DND-41 (cell line): ENCODE data around the gene CARHSP1.

Experiments used
- ATAC-seq: fragments of 200-7000 bp; cut with Tn5 transposase; 3 replicates; pipeline ENCODE4 v1.9.1; 2021; ENCODE audit warnings: low read depth; ENCODE audit not compliant: insufficient read depth
- DNase-seq: peaks from one replicate; pipeline ENCODE4 v3.0.0-alpha.2; 2020
- H2AFZ ChIP-seq: 2 replicates; pipeline ENCODE4 v1.6.0; 2012; ENCODE audit warnings: low read depth, low read length
- H3K27ac ChIP-seq: 2 replicates; pipeline ENCODE4 v1.5.1; 2012; ENCODE audit warnings: low read length, inconsistent platforms
- H3K27me3 ChIP-seq: fragments of 200-600 bp; sonication (generic); 2 replicates; pipeline ENCODE4 v1.6.0; 2012; ENCODE audit warnings: low read length, mild to moderate bottlenecking, inconsistent platforms; ENCODE audit not compliant: insufficient read depth, poor library complexity
- H3K36me3 ChIP-seq: 2 replicates; pipeline ENCODE4 v1.5.1; 2012; ENCODE audit warnings: low read length, inconsistent platforms; ENCODE audit not compliant: insufficient read depth
- H3K4me1 ChIP-seq: 2 replicates; pipeline ENCODE4 v1.5.1; 2012; ENCODE audit warnings: mild to moderate bottlenecking, low read length; ENCODE audit not compliant: insufficient read depth
- H3K4me2 ChIP-seq: 2 replicates; pipeline ENCODE4 v1.6.0; 2012; ENCODE audit warnings: mild to moderate bottlenecking, moderate library complexity, low read length, inconsistent platforms; ENCODE audit not compliant: insufficient read depth
- H3K4me3 ChIP-seq, 2 experiments: fragments of 200-600 bp in 1 of 2; shearing (Covaris generic) in 1 of 2; 2 replicates each; pipeline ENCODE4 v1.5.1; 2012 to 2016; ENCODE audit warnings: inconsistent platforms in 2 of 2, low read length in 2 of 2, mild to moderate bottlenecking in 2 of 2, low read depth in 1 of 2, moderate library complexity in 1 of 2
- H3K79me2 ChIP-seq: 2 replicates; pipeline ENCODE4 v1.6.0; 2012; ENCODE audit warnings: low read length, inconsistent platforms; ENCODE audit not compliant: insufficient read depth
- H3K9ac ChIP-seq: 2 replicates; pipeline ENCODE4 v1.6.0; 2012; ENCODE audit warnings: low read depth, mild to moderate bottlenecking, inconsistent platforms, low read length, moderate library complexity
- H3K9me3 ChIP-seq: 2 replicates; pipeline ENCODE4 v1.5.1; 2012; ENCODE audit warnings: low read length, moderate library complexity, mild to moderate bottlenecking, inconsistent platforms; ENCODE audit not compliant: insufficient read depth, severe bottlenecking
- H4K20me1 ChIP-seq: 2 replicates; pipeline ENCODE4 v1.6.0; 2012; ENCODE audit warnings: low read length; ENCODE audit not compliant: insufficient read depth
- CTCF ChIP-seq: IDR thresholded peaks from 2 replicates; pipeline ENCODE4 v1.5.1; 2012; ENCODE audit warnings: borderline replicate concordance, low read length, moderate library complexity, mild to moderate bottlenecking; ENCODE audit not compliant: poor library complexity, severe bottlenecking; ENCODE audit errors: extremely low read depth
- EZH2 ChIP-seq: IDR thresholded peaks from 3 replicates; pipeline ENCODE4 v1.6.1; 2012; ENCODE audit warnings: borderline replicate concordance, low read depth, mild to moderate bottlenecking, moderate library complexity, low read length, inconsistent platforms; ENCODE audit not compliant: severe bottlenecking

Gene CARHSP1

DNA sequence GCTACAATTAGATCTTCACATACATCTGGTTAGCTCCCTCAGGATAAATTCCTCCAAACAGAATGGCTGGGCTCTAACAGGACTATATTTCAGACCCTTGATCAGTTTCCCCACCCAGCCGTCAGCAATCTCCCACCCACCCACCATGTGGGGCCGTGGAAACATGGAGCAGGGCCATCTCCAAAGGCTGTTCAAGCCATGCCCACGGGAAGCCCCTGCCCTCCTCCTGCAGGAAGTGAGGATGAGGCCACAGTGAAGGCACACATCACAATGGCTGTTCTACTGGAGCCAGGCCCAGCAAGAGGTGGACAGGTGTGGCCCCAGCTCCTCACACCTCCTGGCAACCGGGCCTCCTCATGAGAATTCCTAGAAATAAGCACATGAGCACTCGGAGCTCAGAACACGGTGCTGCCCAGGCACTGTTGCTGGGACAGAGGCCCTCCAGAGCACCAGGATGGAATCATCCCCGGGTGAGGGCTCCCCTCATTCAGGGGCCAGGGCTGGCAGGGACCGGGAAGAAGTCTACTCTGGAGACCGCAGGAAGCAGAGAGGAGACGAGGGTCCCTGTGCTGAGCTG lies 13.3 kb upstream of the CARHSP1 start, which contains the start of gene LITAFD:
TSS of gene LITAFD (plus strand) at position 311 of the 577 bp plus-strand sequence. CDS start 2,005 bp downstream, outside the sequence.
- H2AFZ ChIP-seq, result no peak within 1 kb of the TSS
- H3K4me1 ChIP-seq, result peaks cover 7% of the 10 kb centered on the region
- H3K27ac ChIP-seq, result no peak within 1 kb of the TSS
- H3K27me3 ChIP-seq, result no peaks in the 10 kb centered on the region
- no peak within 1 kb of the TSS for H3K4me2 ChIP-seq
- ATAC-seq (no peak), DNase-seq (no peak)
- H3K4me3 ChIP-seq, result no peak within 1 kb of the TSS
- no peaks in the 10 kb centered on the region for H3K79me2 ChIP-seq
- H3K9me3 ChIP-seq, result no peaks in the 10 kb centered on the region
- H4K20me1 ChIP-seq, result peaks cover 2% of the 10 kb centered on the region; the same call in 1 of the 2 replicates
- TF ChIP-seq CTCF (no peak), EZH2 (no peak)
- H3K36me3 ChIP-seq, result no peaks in the 10 kb centered on the region
- no peak within 1 kb of the TSS for H3K9ac ChIP-seq

GRCh38 chr16:8880839-8881510 lies 12.2 kb upstream of the CARHSP1 start:
- Histone ChIP-seq H3K9ac (no peak overlapping the region), H4K20me1 (no peaks in the 10 kb centered on the region; the same call in 1 of the 2 replicates), H2AFZ (no peak overlapping the region), H3K27ac (no peak overlapping the region), H3K9me3 (no peaks in the 10 kb centered on the region), H3K36me3 (no peaks in the 10 kb centered on the region), H3K79me2 (no peaks in the 10 kb centered on the region), H3K4me3 (no peak overlapping the region), H3K4me2 (no peak overlapping the region), H3K27me3 (no peaks in the 10 kb centered on the region), H3K4me1 (peaks cover 7% of the 10 kb centered on the region)
- TF ChIP-seq CTCF, result no peak
- no peak for ATAC-seq
- DNase-seq, result no peak

DNA sequence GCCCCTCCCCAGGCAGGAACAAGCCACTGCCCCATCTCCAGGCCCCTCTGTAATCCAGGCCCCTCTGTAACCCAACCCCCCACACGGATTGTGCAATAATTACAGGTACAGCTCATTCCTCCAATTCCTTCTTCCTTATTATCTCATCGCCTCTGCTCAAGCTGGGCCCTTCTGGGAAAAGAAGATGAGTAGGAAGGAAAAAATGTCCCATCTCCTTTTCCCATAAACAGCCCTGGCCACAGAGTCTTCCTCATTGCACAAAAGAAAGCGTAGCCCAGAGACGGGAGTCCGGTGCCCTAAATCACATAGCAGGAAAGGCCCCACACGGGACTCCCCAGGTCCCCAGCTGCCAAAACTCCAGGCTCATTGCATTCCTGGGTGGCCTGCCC lies 9.7 kb upstream of the CARHSP1 start:
- H3K4me1 ChIP-seq, result peaks cover 7% of the 10 kb centered on the region
- no peak overlapping the region for H2AFZ ChIP-seq
- no peaks in the 10 kb centered on the region for H3K9me3 ChIP-seq
- H3K27me3 ChIP-seq, result no peaks in the 10 kb centered on the region
- no peaks in the 10 kb centered on the region for H4K20me1 ChIP-seq
- no peaks in the 10 kb centered on the region for H3K79me2 ChIP-seq
- no peak for DNase-seq
- ATAC-seq, result no peak
- no peak overlapping the region for H3K4me3 ChIP-seq
- no peaks in the 10 kb centered on the region for H3K36me3 ChIP-seq
- TF ChIP-seq EZH2, result no peak
- TF ChIP-seq CTCF, result no peak
- no peak overlapping the region for H3K4me2 ChIP-seq
- H3K9ac ChIP-seq, result no peak overlapping the region
- no peak overlapping the region for H3K27ac ChIP-seq
